CD4-positive, CD25-positive, alpha-beta regulatory T cell (primary cell): ENCODE measurements around the gene TMEM11. TPM values are rescaled to one million over a fixed set of nuclear protein-coding genes. Genes with fewer than 3 reads are reported as not detected.

Source experiments
- ATAC-seq, 2 donors: fragments of 150-1000 bp; cut with Tn5 transposase; one replicate each; pipeline ENCODE4 v1.10.0; 2021; ENCODE audit warnings: low read depth in 2 of 2, moderate number of reproducible peaks in 2 of 2, moderate library complexity in 1 of 2
- DNase-seq, 3 donors: peaks; one replicate each; pipeline versions ENCODE4 v3.0.0 to v3.0.0-alpha.2; 2012 to 2022; ENCODE audit warnings: mixed read lengths in 1 of 3
- H3K27ac ChIP-seq: one replicate; pipeline ENCODE4 v1.7.0; 2013; ENCODE audit warnings: mild to moderate bottlenecking, low read length; ENCODE audit not compliant: insufficient read depth, poor library complexity, severe bottlenecking
- H3K27me3 ChIP-seq: one replicate; pipeline ENCODE4 v1.7.0; 2013; ENCODE audit warnings: low read length; ENCODE audit not compliant: control insufficient read depth, insufficient read depth
- H3K36me3 ChIP-seq: one replicate; pipeline ENCODE4 v1.7.0; 2013; ENCODE audit warnings: mild to moderate bottlenecking, low read length, moderate library complexity; ENCODE audit not compliant: control insufficient read depth, insufficient read depth
- H3K4me1 ChIP-seq: 2 replicates; pipeline ENCODE4 v1.7.0; 2013; ENCODE audit warnings: mild to moderate bottlenecking, low read length; ENCODE audit not compliant: insufficient read depth, control insufficient read depth, poor library complexity, severe bottlenecking
- H3K4me3 ChIP-seq: one replicate; pipeline ENCODE4 v1.7.0; 2013; ENCODE audit warnings: low read depth, mild to moderate bottlenecking, low read length, moderate library complexity
- H3K9me3 ChIP-seq, 2 experiments: 1 replicate in 1 of 2; 2 replicates in 1 of 2; pipeline ENCODE4 v1.7.0; 2013; ENCODE audit warnings: low read length in 2 of 2, mild to moderate bottlenecking in 1 of 2, moderate library complexity in 1 of 2; ENCODE audit not compliant: control insufficient read depth in 2 of 2
- H3K27ac Mint-ChIP-seq, 3 donors: one replicate each; pipeline ENCODE4 v1.8.0; 2020 to 2022; ENCODE audit warnings: mild to moderate bottlenecking in 3 of 3, mixed read lengths in 3 of 3, moderate library complexity in 2 of 3
- H3K27me3 Mint-ChIP-seq: one replicate; pipeline ENCODE4 v1.8.0; 2022; ENCODE audit warnings: mild to moderate bottlenecking, mixed read lengths
- H3K36me3 Mint-ChIP-seq: one replicate; pipeline ENCODE4 v1.8.0; 2020; ENCODE audit warnings: mixed read lengths
- H3K4me1 Mint-ChIP-seq, 4 donors: one replicate each; pipeline ENCODE4 v1.8.0; 2020 to 2022; ENCODE audit warnings: mixed read lengths in 4 of 4, mild to moderate bottlenecking in 1 of 4
- H3K4me3 Mint-ChIP-seq, 4 donors: one replicate each; pipeline ENCODE4 v1.8.0; 2020 to 2022; ENCODE audit warnings: mild to moderate bottlenecking in 4 of 4, mixed read lengths in 4 of 4, moderate library complexity in 3 of 4
- H3K9me3 Mint-ChIP-seq, 7 donors: one replicate each; pipeline ENCODE4 v1.8.0; 2020 to 2022; ENCODE audit warnings: mixed read lengths in 7 of 7, mild to moderate bottlenecking in 3 of 7, moderate library complexity in 2 of 7
- polyA plus RNA-seq, 4 donors: library from polyadenylated mRNA; unstranded; fragments of 300-500 nt; fragmentation: Illumina TruSeq; gene quantifications; one replicate each; pipeline ENCODE4 v1.2.3, GENCODE V29; 2021
- total RNA-seq: library from RNA; stranded (reverse); gene quantifications from one replicate; pipeline ENCODE4 v1.2.3, GENCODE V29; 2022

Gene TMEM11, protein sequence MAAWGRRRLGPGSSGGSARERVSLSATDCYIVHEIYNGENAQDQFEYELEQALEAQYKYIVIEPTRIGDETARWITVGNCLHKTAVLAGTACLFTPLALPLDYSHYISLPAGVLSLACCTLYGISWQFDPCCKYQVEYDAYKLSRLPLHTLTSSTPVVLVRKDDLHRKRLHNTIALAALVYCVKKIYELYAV
- total RNA-seq = 16.1 TPM
- polyA plus RNA-seq = 10 to 100 TPM; 30.8 to 50.3 (median 45.6) TPM

DNA sequence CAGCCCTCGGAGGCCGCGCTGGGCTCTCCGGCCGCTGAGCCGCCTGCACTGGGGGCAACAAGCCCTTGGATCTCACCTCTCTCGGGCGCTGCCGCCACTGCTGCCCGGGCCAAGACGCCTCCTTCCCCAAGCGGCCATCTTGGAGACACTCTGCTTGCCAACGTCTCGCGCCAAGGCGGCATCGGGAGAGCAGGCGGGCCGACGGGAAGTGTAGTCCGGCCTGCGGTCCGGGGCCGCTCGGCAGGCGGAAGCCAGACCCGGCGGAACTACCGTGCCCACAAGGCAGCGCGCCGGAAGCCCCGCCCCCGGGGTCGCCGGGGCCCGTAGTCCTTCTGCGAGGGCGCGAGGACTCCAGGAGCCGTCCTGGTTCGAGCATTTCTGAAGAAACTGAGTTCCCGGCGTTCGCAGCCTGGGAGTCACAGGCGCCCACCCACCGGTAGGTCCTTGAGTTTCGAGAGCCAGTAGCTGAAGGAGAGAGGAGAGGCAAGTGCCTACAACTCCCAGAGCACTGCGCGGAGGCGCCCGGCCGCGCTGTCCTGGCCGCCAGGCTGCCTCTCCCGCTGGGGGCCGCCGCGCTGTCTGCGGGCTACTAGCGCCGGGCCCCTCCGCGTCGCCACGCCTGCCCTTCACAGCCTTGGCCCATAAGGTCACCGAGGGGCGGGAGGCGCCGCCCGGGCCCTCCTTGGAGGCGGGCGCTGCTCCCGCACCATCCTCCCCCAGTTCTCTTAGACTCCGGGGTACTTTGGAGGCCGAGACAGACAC lies at the start of gene TMEM11:
TSS of gene TMEM11 (minus strand) at position 147 of the 762 bp plus-strand sequence. CDS start at position 138, 9 bp downstream.
- peaks cover 12% of the 10 kb centered on the region for H3K36me3 ChIP-seq
- H3K27ac ChIP-seq = peak within 1 kb of the TSS; percentile 88
- no peaks in the 10 kb centered on the region for H3K9me3 ChIP-seq
- ATAC-seq = peak; percentile 96 to 97
- peaks cover 38% of the 10 kb centered on the region for H3K4me1 ChIP-seq
- Mint-ChIP-seq H3K4me1 (peaks cover 11 to 77% (median 39%) of the 10 kb centered on the region in 4 donors), H3K4me3 (peak within 1 kb of the TSS; percentile 91 to 97 (median 93)), H3K9me3 (no peaks in the 10 kb centered on the region), H3K36me3 (peaks cover 9% of the 10 kb centered on the region), H3K27me3 (no peaks in the 10 kb centered on the region), H3K27ac (peak within 1 kb of the TSS; percentile 89 to 94 (median 91))
- H3K4me3 ChIP-seq = peak within 1 kb of the TSS; percentile 92
- H3K27me3 ChIP-seq = no peaks in the 10 kb centered on the region
- DNase-seq = peak; percentile 93 to 98 (median 95)

DNA sequence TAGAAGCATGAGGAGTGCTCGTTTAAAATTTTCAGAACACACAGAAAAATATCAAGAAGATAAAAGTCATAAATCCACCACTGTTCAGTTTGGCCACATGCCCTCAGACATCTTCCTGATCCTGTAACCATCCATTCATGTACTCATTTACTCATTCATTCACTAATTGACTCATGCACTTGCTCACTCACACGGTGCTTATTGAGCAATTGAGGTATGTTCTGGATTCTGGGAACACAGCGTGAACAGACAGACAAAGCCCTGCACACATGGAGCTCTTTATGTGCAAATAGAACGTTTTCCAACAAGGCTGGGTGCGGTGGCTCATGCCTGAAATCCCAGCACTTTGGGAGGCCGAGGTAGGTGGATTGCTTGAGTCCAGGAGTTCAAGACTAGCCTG lies 49.4 kb upstream of the TMEM11 start:
- H3K9me3 Mint-ChIP-seq = no peaks in the 10 kb centered on the region
- no peak for ATAC-seq

DNA sequence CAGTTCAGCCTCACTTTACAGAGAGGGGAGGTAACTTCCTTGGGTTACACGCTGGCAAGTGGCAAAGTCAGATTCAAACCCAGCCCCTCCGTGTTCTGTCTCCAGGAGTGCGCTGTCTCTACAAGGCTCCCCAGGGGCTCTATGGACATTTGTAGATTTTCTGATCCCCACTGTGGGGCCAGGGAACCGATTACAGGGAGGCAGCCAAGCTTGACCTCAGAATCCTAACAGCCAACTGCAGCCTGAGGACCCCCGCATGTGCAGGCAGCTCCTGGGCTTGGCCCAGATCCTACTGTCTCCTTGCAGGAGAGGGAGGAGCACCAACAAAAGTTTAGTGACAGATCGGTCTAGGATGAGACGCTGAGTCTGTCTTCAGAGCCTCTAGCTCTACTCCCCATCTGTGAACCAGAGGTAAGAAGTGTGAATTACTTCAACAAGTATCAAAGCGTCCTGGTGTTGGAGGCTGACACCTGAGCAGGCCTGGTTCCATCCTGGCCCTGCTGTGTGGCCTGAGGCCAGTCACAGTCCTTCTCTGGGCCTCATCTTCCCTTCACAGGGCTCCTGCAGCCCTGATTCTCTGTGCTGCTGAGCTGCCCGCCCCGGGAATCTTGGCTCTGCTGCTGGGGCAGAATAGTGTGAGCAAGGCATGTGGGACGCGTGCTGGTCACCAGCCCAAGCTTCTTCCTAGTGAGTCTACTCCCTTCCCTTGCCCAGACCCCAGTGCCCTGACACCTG lies 48.5 kb upstream of the TMEM11 start:
- Mint-ChIP-seq H3K27ac (no peak overlapping the region), H3K27me3 (peaks cover 4% of the 10 kb centered on the region), H3K4me3 (no peak overlapping the region), H3K36me3 (no peaks in the 10 kb centered on the region), H3K4me1 (peaks cover 6 to 18% (median 8%) of the 10 kb centered on the region in 4 donors), H3K9me3 (peaks cover 0 to 2% (median 0%) of the 10 kb centered on the region in 7 donors)
- Histone ChIP-seq H3K4me1 (no peaks in the 10 kb centered on the region), H3K4me3 (no peak overlapping the region), H3K36me3 (no peaks in the 10 kb centered on the region), H3K27me3 (no peaks in the 10 kb centered on the region), H3K9me3 (no peaks in the 10 kb centered on the region), H3K27ac (no peak overlapping the region)
- ATAC-seq (no peak), DNase-seq (no peak)

More for the DNA sequence above, 49.4 kb upstream of the TMEM11 start:
- Mint-ChIP-seq H3K4me1 (peaks cover 3 to 20% (median 9%) of the 10 kb centered on the region in 4 donors), H3K36me3 (no peaks in the 10 kb centered on the region), H3K27me3 (peaks cover 4% of the 10 kb centered on the region), H3K4me3 (no peak overlapping the region), H3K27ac (no peak overlapping the region)
- Histone ChIP-seq H3K36me3 (no peaks in the 10 kb centered on the region), H3K27ac (no peak overlapping the region), H3K27me3 (no peaks in the 10 kb centered on the region), H3K4me3 (no peak overlapping the region), H3K9me3 (no peaks in the 10 kb centered on the region), H3K4me1 (peaks cover 8% of the 10 kb centered on the region)
- no peak for DNase-seq

DNA sequence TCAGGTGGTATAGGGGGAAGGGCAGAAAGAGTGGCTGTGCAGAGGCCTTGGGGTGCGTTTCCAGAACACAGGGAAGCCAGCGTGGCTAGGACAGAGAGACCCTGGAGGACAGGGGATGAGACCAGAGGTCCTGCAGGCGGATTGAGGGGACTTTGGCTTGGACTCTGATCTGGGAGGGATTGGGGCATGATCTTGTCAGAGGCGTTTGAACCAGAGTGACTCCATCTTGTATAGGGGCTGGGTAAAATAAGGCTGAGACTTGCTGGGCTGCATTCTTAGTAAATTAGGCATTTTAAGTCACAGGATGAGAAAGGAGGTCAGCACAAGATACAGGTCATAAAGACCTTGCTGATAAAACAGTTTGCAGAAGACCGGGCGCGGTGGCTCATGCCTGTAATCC lies 44.6 kb upstream of the TMEM11 start:
- Mint-ChIP-seq H3K9me3 (peaks cover 0 to 2% (median 0%) of the 10 kb centered on the region in 7 donors), H3K4me1 (peaks cover 5 to 22% (median 9%) of the 10 kb centered on the region in 4 donors), H3K27ac (peak overlapping the region in 1 of 3 donors; percentile 67), H3K4me3 (peak overlapping the region in 2 of 4 donors; percentile 0 to 44), H3K27me3 (peaks cover 5% of the 10 kb centered on the region), H3K36me3 (no peaks in the 10 kb centered on the region)
- H3K4me1 ChIP-seq = peaks cover 7% of the 10 kb centered on the region
- no peak overlapping the region for H3K4me3 ChIP-seq
- H3K27ac ChIP-seq = no peak overlapping the region
- ATAC-seq (no peak), DNase-seq (no peak)
- no peaks in the 10 kb centered on the region for H3K9me3 ChIP-seq
- no peaks in the 10 kb centered on the region for H3K36me3 ChIP-seq
- H3K27me3 ChIP-seq = no peaks in the 10 kb centered on the region

DNA sequence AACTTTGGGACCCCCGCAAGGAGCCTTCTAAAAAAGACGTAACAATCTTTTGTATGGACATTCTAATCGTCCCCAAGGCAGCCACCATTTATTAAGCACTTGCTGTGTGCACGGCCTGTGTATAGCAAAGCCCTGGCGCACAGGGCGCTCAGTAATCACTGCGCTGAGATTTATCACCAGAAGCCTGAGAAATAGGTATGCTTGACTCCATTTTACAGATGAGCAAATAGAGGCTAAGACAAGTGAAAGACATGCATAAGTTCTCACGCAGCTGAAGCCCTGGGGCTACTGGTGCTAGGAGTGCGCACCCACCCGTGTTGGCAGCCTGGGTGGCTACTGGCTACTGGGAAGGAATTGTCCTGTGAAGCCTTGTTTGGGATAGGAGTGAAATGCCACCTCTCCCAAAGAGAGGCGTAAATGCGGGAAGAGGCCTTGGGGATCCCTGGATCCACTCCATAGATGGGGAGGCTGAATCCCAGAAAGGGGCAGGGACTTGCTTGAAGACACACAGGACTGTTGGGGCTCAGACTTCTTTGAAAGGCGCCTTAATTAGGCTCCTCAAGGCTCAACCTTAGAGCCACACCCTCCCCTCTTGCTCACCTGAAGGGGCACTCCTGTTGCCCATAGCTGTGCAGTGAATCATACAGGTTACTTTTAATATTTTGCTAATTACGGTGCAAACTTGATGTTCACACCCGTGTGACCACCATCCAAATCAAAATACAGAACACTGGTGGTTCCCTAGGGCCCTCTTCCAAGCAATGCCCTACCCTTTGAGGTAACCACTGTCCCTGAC lies 39.9 kb upstream of the TMEM11 start:
- Mint-ChIP-seq H3K4me3 (peak overlapping the region; percentile 92 to 99 (median 96)), H3K4me1 (peaks cover 20 to 58% (median 34%) of the 10 kb centered on the region in 4 donors), H3K27ac (peak overlapping the region; percentile 93 to 99 (median 94)), H3K36me3 (peaks cover 4% of the 10 kb centered on the region), H3K27me3 (peaks cover 9% of the 10 kb centered on the region), H3K9me3 (peaks cover 0 to 2% (median 0%) of the 10 kb centered on the region in 7 donors)
- DNase-seq (no peak), ATAC-seq (peak; percentile 13 to 15)
- H3K9me3 ChIP-seq = no peaks in the 10 kb centered on the region
- H3K4me3 ChIP-seq = peak overlapping the region; percentile 82
- H3K27ac ChIP-seq = peak overlapping the region; percentile 68
- H3K27me3 ChIP-seq = no peaks in the 10 kb centered on the region
- peaks cover 35% of the 10 kb centered on the region for H3K4me1 ChIP-seq
- H3K36me3 ChIP-seq = no peaks in the 10 kb centered on the region

DNA sequence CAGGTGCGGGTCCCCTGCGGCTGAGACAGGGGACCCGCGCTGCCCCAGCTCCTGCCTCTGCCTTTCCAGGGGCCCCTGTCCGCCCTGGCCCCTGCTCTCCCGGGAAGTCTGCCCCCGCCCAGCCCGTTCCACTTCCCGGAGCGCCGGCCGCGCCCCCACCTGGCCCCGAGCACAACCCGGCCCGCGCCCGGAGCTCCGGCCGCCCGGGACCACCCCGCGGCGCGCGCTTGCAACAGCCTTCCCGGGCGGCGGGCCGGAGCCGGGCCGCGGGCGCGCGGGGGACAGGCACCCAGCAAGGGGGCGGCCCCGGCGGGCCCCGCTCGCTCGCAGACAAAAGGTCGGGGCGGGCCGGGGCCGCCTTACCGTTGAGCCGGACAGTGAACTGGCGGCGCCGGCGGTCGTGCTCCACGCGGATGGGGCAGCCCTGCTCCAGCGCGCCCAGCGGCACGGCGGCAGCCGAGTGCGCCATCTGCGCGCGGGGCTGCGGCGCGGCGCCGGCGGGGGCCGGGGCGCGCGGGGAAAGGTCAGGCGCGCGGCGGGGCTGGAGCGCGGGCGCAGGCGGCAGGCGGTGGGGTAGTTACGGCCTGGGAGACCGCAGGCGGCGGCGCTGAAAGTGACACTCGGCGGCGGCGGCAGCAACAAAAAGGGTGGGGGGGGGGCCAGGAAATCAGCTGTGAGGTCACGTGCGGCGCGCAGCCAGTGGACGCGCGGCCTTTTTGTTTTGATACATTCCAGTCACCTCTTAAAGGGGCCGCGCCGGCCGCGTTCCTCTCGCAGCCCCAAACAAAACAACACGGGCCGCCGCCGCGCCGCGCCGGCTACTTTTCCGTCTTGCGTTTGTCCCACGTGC lies 39.1 kb upstream of the TMEM11 start, which contains the start of gene NATD1:
TSS of gene NATD1 (minus strand) at position 615 of the 850 bp plus-strand sequence. CDS start at position 469, 146 bp downstream.
- peaks cover 4% of the 10 kb centered on the region for H3K36me3 Mint-ChIP-seq
- Histone ChIP-seq H3K4me1 (peaks cover 35% of the 10 kb centered on the region), H3K27ac (peak within 1 kb of the TSS; percentile 68), H3K4me3 (peak within 1 kb of the TSS; percentile 82), H3K36me3 (no peaks in the 10 kb centered on the region), H3K9me3 (no peaks in the 10 kb centered on the region), H3K27me3 (no peaks in the 10 kb centered on the region)
- H3K4me1 Mint-ChIP-seq = peaks cover 16 to 58% (median 37%) of the 10 kb centered on the region in 4 donors
- H3K27me3 Mint-ChIP-seq = peaks cover 9% of the 10 kb centered on the region
- peak within 1 kb of the TSS; percentile 92 to 99 (median 96) for H3K4me3 Mint-ChIP-seq
- H3K27ac Mint-ChIP-seq = peak within 1 kb of the TSS; percentile 93 to 99 (median 94)
- ATAC-seq (peak; percentile 84 to 86), DNase-seq (peak; percentile 75 to 93 (median 80))
- H3K9me3 Mint-ChIP-seq = peaks cover 0 to 2% (median 0%) of the 10 kb centered on the region in 7 donors
